NCI-H446 (cell line): Measurements from ENCODE around the gene CWH43.
A peak's percentile ranks its signal among the peaks of the same experiment; 100 is the strongest.
"Not testable (repeated sequence)": the region's sequence is repeated elsewhere in the genome, so short reads cannot be mapped to it uniquely, and the experiment has no call there.

Experiments
- DNase-seq, 2 experiments: peaks; one replicate each; lab custom pipeline; 2025; lab: John Stamatoyannopoulos, UW

Gene CWH43

GRCh38 chr4:48976041-48976440 lies 10.0 kb upstream of the CWH43 start:
- DNase-seq: no peak

GRCh38 chr4:48979914-48980579 lies 6.0 kb upstream of the CWH43 start:
- no peak for DNase-seq

- DNase-seq: not testable (repeated sequence)
Observed at GRCh38 chr4:48984005-48984404, 2.1 kb upstream of the CWH43 start.

- DNase-seq: no peak
Observed at GRCh38 chr4:48985602-48985975, 486 bp upstream of the CWH43 start.

- no peak for DNase-seq
Observed at GRCh38 chr4:48986654-48987164, 634 bp downstream of the CWH43 start.

GRCh38 chr4:48989461-48990203 lies 3.6 kb downstream of the CWH43 start:
- no peak for DNase-seq

GRCh38 chr4:48991357-48991756 lies 5.3 kb downstream of the CWH43 start:
- DNase-seq: no peak

GRCh38 chr4:48997962-48998361 lies 11.9 kb downstream of the CWH43 start:
- no peak for DNase-seq

GRCh38 chr4:48998440-48998839 lies 12.4 kb downstream of the CWH43 start:
- no peak for DNase-seq

- DNase-seq: no peak
Observed at GRCh38 chr4:49000806-49001205, 14.7 kb downstream of the CWH43 start.

- DNase-seq: no peak
Observed at GRCh38 chr4:49002931-49003330, 16.9 kb downstream of the CWH43 start.

GRCh38 chr4:49018718-49019295 lies 32.7 kb downstream of the CWH43 start:
- no peak for DNase-seq

- DNase-seq: peak in 1 of 2 experiments; percentile 47
Observed at GRCh38 chr4:49032440-49033161, 46.5 kb downstream of the CWH43 start.

- DNase-seq: no peak
Observed at GRCh38 chr4:49036528-49036927, 50.5 kb downstream of the CWH43 start.

- DNase-seq: no peak
Observed at GRCh38 chr4:49044270-49044669, 58.2 kb downstream of the CWH43 start.

- DNase-seq: no peak
Observed at GRCh38 chr4:49058306-49058705, 72.2 kb downstream of the CWH43 start.

- DNase-seq: no peak
Observed at GRCh38 chr4:49063670-49064069, 77.6 kb downstream of the CWH43 start.

- not testable (repeated sequence) for DNase-seq
Observed at GRCh38 chr4:49072196-49072595, 86.1 kb downstream of the CWH43 start.

- DNase-seq: not testable (repeated sequence)
Observed at GRCh38 chr4:49091883-49092282, 105.8 kb downstream of the CWH43 start.

GRCh38 chr4:49092608-49093135 lies 106.6 kb downstream of the CWH43 start:
- DNase-seq: not testable (repeated sequence)

GRCh38 chr4:49096215-49096614 lies 110.1 kb downstream of the CWH43 start:
- not testable (repeated sequence) for DNase-seq

- not testable (repeated sequence) for DNase-seq
Observed at GRCh38 chr4:49096627-49097026, 110.6 kb downstream of the CWH43 start.
